HG03457 (cell line): ENCODE data around the gene KCNJ5.
A peak's percentile ranks its signal among the peaks of the same experiment; 100 is the strongest.

Source experiments
- ATAC-seq: cut with Tn5 transposase; IDR thresholded peaks from one replicate; pipeline ENCODE4 v1.9.1; 2021; ENCODE audit warnings: moderate number of reproducible peaks; ENCODE audit not compliant: unreplicated experiment

KCNJ5 gene

DNA sequence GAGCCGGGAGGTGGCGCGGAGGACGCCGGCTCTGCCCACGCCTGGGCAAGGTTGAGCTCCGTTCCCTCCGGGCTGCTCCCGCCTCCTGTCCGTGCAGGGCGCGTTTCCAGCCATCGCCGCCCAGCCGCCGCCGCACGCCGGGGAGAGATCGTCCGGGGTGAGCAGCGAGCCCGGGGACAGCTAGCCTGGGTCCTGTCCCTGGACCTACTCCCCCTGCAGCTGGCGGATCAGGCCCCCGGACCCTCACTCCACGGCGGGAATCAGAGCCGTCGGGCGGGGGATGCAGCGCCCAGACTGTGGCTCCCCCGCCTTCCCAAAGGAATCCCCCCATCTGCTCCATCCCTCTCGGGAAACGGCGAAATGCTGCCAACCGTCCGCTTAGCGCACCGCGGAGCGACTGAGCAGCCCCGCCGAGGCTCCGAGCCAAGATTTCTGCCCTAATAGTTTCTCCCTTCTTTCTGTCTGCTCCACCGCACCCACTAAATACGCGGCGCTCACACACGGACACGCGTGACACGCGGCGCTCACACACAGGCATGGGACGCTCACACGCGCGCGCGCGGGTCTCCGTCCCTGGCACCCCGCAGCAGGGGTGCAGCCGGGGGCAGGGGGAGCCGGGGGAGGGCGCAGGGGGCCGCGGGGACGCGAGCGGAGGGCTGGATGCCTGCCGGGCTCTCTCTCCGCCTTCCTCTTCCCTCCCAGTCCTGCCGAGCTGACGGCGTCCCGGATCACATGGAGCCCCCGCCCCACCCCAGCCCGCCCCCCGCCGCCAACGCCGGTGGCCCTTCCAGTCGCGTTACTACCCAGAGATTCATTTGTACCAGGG is at the start of gene KCNJ5:
Gene KCNJ5, plus strand, starts transcription at position 814 of the 826 bp plus-strand sequence. CDS start 19,918 bp downstream, outside the sequence.
- ATAC-seq = no peak

GRCh38 chr11:128841461-128842072 is 49.6 kb upstream of the KCNJ5 start:
- no peak for ATAC-seq

DNA sequence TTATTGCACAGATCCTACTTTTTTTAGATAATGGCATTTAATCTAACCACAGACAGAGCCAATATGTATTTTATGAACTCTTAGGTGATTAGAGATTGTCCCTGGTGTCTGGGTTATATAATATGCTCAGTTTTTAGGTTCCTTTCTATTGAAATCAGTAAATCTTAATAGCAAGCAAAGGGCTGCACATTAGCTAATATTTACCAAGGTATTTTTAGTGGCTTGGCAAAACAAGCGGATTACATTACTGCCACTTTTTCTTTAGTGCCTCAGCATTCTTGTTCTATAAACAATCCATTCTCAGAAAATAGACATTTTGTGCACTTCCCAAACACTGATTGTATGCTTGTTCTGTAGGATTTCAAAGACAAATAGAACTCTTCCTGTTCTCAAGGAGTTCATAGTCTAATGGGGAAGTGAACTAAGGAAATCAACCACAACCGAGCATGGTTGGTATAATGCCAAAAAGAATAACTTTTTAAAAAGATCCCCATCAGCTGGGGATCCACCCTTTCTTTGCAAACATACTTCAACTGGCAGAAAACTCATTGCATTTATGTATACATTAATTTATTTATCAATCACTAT is 47.9 kb upstream of the KCNJ5 start:
- no peak for ATAC-seq

DNA sequence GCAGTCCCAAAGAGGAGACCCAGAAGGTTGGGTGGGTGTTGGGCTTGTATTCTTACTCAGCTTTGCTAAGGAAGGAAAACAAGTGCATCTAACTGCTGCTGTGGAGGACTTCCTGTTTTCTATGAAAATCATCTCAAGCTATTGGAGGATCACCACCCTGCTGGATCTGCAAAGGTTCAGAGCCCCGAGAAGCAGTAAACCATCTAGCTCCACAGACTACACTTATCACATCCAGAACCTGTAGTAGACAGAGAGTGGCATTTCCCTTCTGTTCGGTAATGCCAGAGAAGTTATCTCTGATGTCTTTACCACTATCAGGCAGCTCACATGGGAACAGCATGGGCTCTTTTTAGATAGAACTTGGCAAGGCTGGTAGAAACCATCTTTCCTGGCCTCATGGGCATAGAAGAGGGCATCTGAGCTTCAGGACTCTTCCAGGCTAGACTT is 45.8 kb upstream of the KCNJ5 start:
- ATAC-seq = no peak

- ATAC-seq = no peak
These were observed 44.2 kb upstream of the KCNJ5 start for GRCh38 chr11:128846985-128847384.

- peak; percentile 86 for ATAC-seq
These were observed 42.2 kb upstream of the KCNJ5 start for GRCh38 chr11:128848815-128849455.

DNA sequence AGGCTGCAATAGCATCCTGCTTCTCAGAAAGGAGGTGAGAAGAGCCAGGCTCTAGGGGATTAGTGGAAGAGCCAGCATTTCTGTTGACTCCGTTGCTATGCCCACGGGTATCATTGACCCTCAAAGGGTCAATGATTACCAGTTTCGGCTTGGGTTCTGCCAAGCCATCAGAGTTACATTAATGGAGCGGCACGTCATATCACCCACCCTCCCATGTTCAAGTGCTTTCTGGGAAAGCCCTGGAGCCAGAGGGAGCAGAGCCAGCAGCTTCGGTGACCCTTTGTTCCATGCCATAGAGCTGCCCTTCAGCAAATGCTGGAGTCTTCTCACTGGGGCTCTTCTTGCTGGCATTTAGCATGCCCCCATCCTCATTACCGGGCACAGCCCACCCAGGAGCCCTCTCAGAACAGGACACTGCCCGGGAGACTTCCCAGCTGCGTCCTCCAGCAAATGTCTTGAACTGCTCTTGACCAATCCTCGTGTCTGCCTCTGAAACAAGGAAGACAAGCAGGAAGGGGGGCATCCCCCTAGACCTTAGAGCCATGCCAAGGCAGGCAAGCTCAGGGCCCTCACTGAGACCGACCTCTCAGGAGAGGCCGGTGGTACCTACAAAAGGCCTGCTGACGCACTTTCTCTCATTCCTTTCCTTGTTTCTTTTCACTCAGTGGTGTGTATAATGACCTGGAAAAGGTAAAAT is 38.7 kb upstream of the KCNJ5 start:
- no peak for ATAC-seq

- no peak for ATAC-seq
These were observed 37.6 kb upstream of the KCNJ5 start for GRCh38 chr11:128853559-128853958.

GRCh38 chr11:128854841-128855240 is 36.3 kb upstream of the KCNJ5 start:
- no peak for ATAC-seq

- no peak for ATAC-seq
These were observed 34.9 kb upstream of the KCNJ5 start for GRCh38 chr11:128856241-128856640.

DNA sequence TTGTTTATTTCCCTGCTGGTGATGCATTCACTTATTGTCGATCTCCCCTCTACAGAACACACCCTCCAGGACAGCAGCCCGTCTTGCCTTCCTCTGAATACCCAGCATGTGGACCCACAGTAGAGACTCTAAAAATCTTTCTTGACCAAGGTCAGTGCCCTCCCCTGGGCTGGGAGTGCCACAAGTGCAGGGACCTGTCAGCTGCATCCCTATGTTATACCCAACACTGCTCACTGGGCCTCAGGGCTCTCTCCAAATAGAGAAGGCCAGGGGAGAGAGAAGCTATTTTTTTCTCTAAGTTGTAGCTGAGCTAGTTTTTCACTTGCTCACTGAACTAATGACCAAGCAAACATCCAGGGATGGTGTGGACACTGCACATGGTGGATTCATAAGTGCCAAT is 33.8 kb upstream of the KCNJ5 start:
- ATAC-seq = no peak

DNA sequence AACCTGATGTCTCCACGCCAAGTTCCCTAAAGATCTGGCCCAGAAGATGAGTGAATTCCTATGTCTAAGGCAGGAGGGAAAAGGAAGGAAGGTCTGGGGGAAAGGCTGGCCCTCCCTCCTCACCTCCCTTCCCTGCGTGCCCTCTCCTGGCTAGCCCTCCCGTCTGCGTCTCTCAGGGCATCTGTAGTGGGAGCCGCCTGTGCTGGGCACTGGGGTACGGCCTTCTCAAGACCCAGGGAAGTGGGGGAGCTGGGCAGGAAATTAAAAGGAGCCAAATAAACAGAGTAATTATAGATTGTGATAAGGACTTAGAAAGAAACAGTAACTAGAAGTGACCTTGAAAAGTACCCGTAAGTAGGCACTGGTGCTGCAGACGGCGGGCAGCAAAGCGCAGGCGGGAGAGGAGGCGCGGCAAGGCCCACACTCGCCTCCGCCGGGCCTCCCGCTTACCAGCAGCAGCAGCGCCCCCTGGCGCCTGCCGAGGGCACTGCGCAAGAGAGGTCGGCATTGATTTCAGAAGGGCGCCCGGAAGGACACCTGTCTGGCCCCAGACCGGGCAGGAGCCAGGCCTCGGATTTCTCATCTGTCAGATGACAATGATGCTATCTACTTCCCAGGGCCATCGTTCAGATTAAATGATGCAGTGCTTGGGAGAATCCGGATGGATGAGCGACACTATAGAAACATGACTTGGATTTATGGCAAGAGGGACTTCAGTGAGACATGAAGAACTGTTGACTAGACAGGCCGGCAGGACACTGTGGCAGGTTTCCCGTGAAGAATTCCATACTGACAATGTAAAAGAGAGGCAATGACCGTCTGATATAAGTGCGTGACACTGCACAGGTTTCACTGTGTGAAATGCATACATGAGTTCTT is 31.4 kb upstream of the KCNJ5 start:
- peak; percentile 95 for ATAC-seq

DNA sequence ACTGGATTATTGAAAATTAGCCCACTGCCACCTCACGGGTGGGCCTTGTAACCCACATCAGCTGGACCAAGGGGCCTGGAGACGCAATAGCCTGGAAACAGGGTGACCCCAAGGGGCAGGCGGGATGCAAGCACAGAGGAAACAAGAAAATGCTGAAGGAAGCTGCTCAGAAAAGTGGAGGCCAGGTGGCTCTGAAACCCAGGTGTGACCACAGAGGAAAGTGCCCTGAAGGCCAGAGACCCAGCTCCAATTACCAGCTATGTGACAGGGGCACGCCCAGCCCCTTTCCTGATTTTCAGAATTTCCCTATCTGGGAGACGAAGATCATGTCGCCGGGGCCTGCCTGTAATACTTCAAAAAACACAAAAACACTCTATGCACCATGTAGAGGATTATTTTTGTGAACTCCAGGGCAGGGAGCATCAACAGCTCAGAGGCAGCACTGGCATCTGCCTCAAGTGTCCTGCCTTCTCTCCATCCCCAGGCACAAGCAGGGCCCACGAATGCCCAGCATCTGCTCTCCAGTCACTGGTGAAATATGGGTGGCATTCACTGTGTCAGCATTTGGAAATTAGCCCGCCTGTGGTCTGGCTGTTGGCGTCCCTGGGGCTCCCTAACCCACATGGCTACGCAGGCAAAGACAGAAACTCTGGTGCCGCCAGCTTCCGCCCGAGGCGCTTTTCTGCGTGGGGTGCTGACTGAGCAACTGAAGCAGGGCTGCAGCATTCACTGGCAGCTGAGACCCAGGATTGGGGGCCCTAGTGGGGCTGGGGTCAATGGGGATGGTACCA is 30.4 kb upstream of the KCNJ5 start:
- ATAC-seq = no peak

- no peak for ATAC-seq
These were observed 28.8 kb upstream of the KCNJ5 start for GRCh38 chr11:128862406-128862805.

DNA sequence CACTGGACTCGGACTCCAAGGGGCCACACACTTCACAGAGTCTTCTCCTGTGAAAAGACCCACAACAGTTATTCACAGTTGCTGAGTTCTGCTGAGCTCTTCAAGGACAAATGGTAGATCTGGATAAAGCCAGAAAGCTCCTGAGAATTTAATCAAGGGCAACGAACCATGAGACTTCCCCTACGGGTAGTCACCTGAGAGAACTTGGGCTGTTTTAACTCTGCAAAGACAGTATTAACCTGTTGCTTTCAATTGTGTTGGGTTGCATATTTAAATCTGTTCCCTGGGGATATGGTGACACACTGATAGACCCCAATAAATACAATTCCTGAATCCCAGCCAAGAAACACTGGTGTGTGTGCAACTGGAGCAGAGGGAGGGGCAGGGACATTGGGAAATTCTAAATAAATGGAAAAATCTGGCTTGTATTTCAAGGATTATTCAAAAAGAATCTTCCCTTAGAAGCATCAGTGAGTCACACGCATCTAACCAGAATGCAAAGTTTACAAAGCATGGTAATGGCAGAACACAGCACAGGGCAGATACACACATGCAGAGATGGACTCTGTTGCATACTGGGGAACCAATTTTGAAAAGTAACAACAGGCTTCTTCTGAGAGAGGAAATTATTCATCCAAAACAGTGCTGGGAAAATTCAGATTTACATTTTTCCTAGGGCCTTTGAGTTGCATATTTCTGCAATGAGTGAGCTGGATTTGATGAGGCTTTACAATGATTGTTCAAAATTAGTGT is 28.1 kb upstream of the KCNJ5 start:
- ATAC-seq = no peak

DNA sequence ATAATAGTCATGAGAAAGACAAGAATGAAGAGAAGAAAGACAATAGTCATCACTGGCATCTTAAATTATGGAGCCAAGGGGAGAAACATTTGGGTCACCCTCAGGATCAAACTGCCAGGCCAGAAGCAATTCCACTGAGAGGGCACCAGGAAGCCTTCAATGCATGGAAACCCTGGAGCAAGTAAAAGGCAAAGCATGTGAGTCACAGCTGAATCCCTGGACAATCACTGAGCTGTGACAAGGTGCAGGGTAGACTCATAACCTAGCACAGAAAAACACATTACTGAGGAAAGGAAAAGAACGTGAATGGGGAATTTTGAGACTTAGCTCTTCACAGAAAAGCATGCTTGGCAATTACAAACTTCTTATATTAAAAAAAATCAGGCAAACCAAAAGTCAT is 25.7 kb upstream of the KCNJ5 start:
- no peak for ATAC-seq

DNA sequence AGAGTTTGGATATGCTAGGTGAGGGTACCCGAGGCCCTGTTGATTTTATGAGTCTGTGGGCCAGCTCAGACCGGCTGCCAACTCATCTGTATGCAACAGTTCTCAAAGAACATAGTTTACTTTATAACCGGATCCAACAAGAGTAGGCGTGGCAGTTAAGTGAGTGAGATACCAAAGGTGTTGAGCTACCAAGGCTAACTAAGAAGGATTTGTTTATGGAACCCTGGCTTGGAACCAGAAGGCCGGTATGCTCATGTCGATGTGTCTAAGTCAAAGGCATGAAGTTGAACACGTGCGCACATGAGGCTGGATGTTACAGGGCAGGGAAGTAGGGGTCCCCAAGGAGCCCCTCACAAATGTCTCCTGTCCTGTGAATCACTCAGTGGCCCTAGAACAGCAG is 23.9 kb upstream of the KCNJ5 start, which contains the start of gene KCNJ1:
Gene KCNJ1, minus strand, starts transcription at position 20 of the 400 bp plus-strand sequence. CDS start 27,053 bp downstream, outside the sequence.
- no peak for ATAC-seq
